Measurements from ENCODE around the gene CHN2.
"Not testable (repeated sequence)": the region's sequence is repeated elsewhere in the genome, so short reads cannot be mapped to it uniquely, and the experiment has no call there.

The CHN2 gene

GRCh38 chr7:29262191-29262917 is 67.8 kb downstream of the CHN2 start:
- no peak for DNase-seq

GRCh38 chr7:29263601-29264207 is 69.1 kb downstream of the CHN2 start:
- DNase-seq: not testable (repeated sequence)

GRCh38 chr7:29265208-29265923 is 70.8 kb downstream of the CHN2 start:
- DNase-seq: no peak

- no peak for DNase-seq
Observed at GRCh38 chr7:29269935-29270334, 75.4 kb downstream of the CHN2 start.

- DNase-seq: no peak
Observed at GRCh38 chr7:29270594-29271318, 76.2 kb downstream of the CHN2 start.

- DNase-seq: no peak
Observed at GRCh38 chr7:29271319-29271658, 76.7 kb downstream of the CHN2 start.

- DNase-seq: no peak
Observed at GRCh38 chr7:29272057-29272456, 77.5 kb downstream of the CHN2 start.

- no peak for DNase-seq
Observed at GRCh38 chr7:29274146-29275017, 79.8 kb downstream of the CHN2 start.

- DNase-seq: no peak
Observed at GRCh38 chr7:29275018-29275318, 80.4 kb downstream of the CHN2 start.

- no peak for DNase-seq
Observed at GRCh38 chr7:29275493-29275892, 80.9 kb downstream of the CHN2 start.

GRCh38 chr7:29276199-29276598 is 81.6 kb downstream of the CHN2 start:
- no peak for DNase-seq

GRCh38 chr7:29276806-29277205 is 82.2 kb downstream of the CHN2 start:
- no peak for DNase-seq

GRCh38 chr7:29277436-29278215 is 83.1 kb downstream of the CHN2 start:
- no peak for DNase-seq

- DNase-seq: no peak
Observed at GRCh38 chr7:29278337-29279069, 83.9 kb downstream of the CHN2 start.

GRCh38 chr7:29281782-29282541 is 87.4 kb downstream of the CHN2 start:
- peak; percentile 50 for DNase-seq

GRCh38 chr7:29282819-29283414 is 88.3 kb downstream of the CHN2 start:
- DNase-seq: no peak

- DNase-seq: no peak
Observed at GRCh38 chr7:29284696-29285443, 90.3 kb downstream of the CHN2 start.

- DNase-seq: no peak
Observed at GRCh38 chr7:29285444-29285793, 90.8 kb downstream of the CHN2 start.

- no peak for DNase-seq
Observed at GRCh38 chr7:29285861-29286260, 91.3 kb downstream of the CHN2 start.

Data from left hindlimb (tissue), 1 donor.